AG10803 (cell line): ENCODE data around the gene NOL4L.

Experiments used
- DNase-seq: peaks from one replicate; pipeline ENCODE4 v3.0.0; 2010; ENCODE audit warnings: low read depth
- H3K4me3 ChIP-seq: 2 replicates; pipeline ENCODE4 v1.5.1; 2011; ENCODE audit warnings: mild to moderate bottlenecking, low read length, control low read depth
- CTCF ChIP-seq: conservative IDR thresholded peaks from 2 replicates; pipeline ENCODE4 v1.5.1; 2011; ENCODE audit warnings: mild to moderate bottlenecking, low read length, control low read depth, inconsistent platforms

Gene NOL4L

GRCh38 chr20:32575805-32576204 is 9.3 kb downstream of the NOL4L start:
- no peak for TF ChIP-seq CTCF
- no peak for DNase-seq
- no peak overlapping the region for H3K4me3 ChIP-seq

- TF ChIP-seq CTCF = no peak
- no peak for DNase-seq
- H3K4me3 ChIP-seq = no peak overlapping the region
Measured at GRCh38 chr20:32575227-32575581, 9.9 kb downstream of the NOL4L start.

- TF ChIP-seq CTCF = no peak
- H3K4me3 ChIP-seq = no peak overlapping the region
- peak; percentile 71 for DNase-seq
Measured at GRCh38 chr20:32574296-32575226, 10.6 kb downstream of the NOL4L start.

GRCh38 chr20:32573167-32573851 is 11.8 kb downstream of the NOL4L start:
- no peak for DNase-seq
- no peak for TF ChIP-seq CTCF
- no peak overlapping the region for H3K4me3 ChIP-seq

- H3K4me3 ChIP-seq = no peak overlapping the region
- no peak for DNase-seq
- TF ChIP-seq CTCF = no peak
Measured at GRCh38 chr20:32572271-32572968, 12.7 kb downstream of the NOL4L start.

GRCh38 chr20:32571566-32571965 is 13.6 kb downstream of the NOL4L start:
- DNase-seq = no peak
- no peak for TF ChIP-seq CTCF
- no peak overlapping the region for H3K4me3 ChIP-seq
